AML-193 (cell line): ENCODE data around the gene ELOVL1.
"Not testable (repeated sequence)": the region's sequence is repeated elsewhere in the genome, so short reads cannot be mapped to it uniquely, and the experiment has no call there.

Experiments
- DNase-seq, 2 experiments: peaks; one replicate each; lab custom pipeline; 2025; lab: John Stamatoyannopoulos, UW

The ELOVL1 gene

DNA sequence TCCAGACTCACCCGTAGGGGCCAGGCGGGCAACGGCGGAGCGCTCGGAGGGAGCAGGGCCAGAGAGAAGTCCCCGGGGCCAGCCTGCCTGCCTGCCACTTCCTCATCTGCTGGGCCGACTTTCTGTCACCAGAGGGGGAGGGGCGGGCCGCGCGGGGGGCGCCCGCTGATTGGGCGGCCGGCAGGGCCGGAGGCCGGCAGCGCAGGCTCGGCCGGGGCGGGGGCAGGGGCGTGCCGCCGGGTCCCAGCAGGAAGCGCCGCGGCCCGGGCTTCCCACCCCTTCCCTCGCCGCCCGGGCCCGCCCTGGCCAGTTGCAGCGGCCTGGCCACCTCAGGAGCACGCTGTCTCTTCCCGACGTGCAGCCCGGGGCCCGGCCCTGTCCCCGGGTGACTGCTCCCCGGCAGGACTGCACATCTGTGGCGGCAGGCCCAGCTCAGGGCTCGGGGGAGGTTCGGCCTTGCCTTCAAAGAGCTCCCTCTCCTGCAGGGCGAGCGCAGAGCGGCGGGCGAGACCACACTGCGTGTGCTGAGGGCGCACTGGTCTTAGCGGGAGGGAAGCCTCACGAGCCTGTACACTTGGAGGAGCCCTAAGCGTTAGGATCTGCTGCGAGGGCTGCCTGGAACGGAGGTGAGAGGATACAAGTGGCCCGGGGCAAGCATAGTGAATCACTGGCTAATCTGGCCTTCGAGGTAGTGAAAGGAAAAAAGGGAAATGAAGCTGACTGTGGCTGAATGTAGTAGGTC lies at the start of gene ELOVL1:
Gene ELOVL1 (minus strand): TSS at position 108 of the 742 bp plus-strand sequence. CDS start 2,402 bp downstream, outside the sequence.
- peak; percentile 85 to 87 for DNase-seq

DNA sequence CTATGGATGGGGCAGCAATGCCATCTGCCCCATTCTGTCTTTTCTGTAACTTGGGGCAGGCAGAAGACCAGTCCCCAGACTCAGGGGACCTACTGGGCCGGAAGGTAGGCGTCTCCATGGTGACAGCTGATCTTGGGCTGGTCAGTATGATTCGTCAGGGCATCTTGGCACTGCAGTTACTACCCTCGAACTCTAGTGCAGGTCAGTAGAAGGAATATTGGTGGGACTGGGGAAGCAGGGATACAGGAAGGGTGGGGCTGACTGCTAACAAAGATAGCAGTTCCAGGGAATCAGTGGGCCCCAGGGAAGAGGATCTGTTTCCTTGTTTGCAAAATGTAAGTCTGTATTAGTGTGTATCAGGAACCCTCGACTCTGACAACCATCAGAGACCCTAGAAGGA lies 48.1 kb upstream of the ELOVL1 start:
- no peak for DNase-seq

DNA sequence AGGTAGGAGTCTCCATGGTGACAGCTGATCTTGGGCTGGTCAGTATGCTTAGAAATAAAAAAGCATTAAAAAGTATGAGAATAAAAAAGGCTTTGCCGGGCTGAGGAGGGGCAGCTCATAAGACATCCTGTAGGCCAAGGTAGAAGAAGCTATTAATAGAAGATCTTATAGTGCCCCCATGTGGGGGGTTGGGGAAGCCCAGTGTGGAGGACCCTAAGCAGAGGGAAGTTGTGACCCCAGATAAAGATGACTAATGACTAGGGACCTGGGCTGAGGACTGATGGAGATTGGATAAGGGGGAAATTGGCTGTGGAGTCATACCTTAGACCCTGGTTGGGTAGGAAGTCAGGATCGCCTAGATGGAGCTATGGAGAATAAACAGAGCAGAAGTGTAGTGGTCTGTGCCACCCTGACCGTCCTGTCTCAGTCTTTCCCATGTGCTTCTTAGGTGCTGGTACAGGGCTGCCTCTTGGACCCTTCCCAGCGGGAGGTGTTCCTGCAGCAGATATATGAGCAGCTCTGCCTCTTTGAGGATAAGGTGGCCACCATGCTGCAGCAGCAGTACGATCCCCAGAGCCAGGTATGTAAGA lies 46.9 kb upstream of the ELOVL1 start:
- peak; percentile 53 to 66 for DNase-seq

DNA sequence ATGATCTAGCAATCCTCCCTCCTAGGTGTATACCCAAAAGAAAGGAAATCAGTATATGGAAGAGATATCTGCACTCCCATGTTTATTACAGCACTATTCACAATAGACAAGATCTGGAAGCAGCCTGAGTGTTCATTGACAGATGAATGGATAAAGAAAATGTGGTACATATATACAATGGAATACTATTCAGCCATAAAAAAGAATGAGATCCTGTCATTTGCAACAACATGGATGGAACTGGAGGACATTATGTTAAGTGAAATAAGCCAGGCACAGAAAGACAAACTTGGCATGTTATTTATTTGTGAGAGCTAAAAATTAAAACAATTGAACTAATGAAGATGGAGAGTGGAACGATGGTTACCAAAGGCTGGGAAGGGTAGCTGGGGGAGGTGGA lies 45.6 kb upstream of the ELOVL1 start:
- DNase-seq: not testable (repeated sequence)

DNA sequence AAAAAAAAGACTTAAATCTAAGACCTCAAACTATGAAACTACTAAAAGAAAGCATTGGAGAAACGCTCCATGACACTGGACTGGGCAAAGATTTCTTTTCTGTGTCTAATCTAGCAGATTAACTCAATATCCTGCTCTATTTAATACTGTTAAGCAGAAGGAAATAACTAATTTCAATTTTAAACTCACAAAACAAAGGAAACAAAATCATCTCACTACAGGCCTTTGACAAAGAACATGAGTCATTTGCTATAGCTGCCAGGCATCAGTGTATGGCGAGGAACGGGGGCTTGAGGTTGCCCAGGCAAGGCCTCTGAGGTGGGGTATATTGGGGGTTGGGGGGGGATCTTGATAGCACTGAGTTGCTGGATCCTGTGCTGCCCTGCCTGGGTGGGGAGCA lies 42.8 kb upstream of the ELOVL1 start:
- no peak for DNase-seq

DNA sequence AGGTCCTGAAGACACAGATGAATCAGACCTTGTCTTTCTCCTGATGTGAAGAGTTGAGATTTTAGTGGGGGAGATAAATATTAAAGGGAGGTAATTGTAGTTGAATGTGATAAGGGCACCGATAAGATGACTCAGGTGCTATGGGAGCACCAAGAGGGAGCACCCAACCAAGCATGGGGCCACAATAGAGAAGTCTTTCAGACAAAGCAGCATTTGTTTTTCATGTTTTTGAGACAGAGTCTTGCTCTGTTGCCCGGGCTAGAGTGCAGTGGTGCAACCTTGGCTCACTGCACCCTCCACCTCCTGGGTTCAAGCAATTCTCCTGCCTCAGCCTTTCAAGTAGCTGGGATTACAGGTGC lies 38.0 kb upstream of the ELOVL1 start:
- no peak for DNase-seq

DNA sequence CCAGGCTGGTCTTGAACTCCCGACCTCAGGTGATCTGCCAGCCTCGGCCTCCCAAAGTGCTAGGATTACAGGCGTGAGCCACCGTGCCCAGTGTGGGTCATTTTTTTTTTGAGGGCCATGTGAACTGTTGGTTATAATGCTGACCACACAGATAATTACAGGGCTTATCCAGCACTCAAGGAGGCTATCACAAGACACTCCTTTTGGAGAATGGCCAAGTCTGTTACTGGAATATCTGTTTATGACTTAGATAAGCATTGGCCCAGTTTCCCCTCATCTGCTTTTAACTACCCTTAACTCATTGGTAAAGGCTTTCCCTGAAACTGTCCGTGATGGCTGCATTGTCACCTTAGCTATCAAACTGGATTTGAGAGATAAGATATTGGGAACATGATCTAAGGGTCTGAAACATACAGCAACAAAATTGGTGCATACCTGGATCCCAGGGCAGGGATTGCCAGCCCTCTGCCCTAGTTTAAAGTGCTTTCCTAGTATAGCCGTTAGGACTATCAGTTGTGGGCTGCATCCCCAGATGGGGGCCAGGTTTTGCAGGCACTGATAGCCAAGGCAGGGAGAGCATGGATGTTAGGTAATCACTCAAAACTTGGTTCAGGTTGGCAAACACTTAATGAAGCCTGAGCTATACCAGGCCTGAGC lies 37.5 kb upstream of the ELOVL1 start:
- no peak for DNase-seq

DNA sequence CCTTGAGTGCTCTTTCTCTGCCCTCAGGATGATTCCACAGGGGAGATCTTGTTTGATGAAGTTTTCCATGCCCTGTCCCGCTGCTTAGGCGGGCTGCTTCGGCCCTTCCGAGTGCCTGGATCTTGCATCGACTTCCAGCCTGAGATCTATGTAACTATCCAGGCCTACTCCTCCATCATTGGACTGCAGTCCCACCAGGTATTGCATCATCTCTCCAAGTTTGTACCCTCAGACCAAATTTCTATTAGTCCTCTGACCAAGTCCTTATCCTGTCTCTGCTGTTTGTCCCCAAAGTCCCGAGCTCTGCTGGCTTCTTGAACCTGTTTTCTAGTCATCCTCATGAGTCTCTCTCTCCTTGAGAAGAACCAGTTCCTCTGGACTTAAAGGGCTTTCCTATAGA lies 36.5 kb upstream of the ELOVL1 start:
- DNase-seq: no peak

DNA sequence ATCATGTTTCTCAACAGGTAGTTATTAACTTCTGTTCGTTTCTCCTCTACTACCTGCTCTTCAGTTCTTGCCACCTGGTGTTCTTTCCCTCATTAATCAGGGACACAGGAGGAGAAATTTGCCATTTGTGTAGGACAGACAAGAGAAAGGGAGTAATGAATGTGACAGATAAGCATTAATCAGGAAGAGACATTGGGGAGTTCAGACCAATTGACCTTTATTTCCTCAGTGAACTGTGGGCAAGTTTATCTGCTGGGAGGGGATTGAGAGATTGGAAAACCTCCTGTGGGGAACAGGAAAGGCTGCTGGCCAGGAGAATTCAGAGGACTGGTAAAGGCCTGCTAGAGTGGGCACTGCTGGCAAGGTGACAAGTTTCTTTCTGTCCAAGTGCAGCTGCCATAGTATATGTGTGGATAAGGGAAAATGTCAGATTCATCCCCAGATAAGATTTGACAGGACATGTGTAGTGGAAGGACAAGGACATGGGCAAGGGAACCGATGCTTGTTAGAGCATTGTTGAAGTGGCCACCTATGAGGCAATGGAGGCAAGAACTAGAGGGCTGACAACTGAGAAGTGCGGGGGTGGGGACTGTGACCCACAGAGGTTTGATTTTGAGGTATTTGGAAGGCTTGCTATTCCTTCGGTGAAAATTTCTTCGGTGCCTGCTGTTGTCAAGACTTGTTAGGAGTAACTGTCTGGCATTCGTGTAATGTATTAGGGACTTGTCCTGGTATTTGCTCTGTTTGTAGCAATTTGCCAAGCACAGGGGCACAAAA lies 34.5 kb upstream of the ELOVL1 start:
- DNase-seq: no peak

DNA sequence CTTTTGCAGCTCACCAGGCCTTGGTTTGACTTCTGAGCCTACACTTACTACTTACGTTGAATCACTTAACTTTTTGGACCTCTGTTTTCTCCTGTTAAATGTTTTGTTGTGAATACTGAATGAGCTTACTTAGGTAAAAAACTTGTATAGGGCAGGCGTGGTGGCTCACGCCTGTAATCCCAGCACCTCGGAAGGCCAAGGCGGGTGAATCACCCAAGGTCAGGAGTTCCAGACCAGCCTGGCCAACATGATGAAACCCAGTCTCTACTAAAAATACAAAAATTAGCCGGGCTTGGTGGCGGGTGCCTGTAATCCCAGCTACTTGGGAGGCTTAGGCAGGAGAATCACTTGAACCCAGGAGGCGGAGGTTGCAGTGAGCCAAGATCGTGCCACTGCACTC lies 32.6 kb upstream of the ELOVL1 start:
- not testable (repeated sequence) for DNase-seq

DNA sequence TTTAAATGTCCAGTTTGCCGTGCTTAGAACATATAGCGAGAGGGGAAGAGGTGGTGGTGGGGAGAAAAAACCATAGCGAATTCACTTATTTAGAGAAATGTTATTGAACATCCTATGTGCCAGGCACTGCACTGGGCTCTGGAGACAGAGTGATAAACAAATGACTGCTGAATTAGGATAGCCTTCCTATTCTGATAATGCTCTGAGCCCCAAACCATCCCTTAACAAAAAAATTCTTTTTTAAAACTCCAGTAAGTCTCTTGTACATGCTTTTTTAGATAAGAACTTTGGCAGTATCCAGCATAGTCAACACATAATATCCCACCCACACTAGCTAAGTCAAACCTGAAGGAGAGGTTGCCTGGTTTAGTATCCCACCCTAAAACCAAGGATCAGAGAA lies 30.4 kb upstream of the ELOVL1 start:
- DNase-seq: no peak

DNA sequence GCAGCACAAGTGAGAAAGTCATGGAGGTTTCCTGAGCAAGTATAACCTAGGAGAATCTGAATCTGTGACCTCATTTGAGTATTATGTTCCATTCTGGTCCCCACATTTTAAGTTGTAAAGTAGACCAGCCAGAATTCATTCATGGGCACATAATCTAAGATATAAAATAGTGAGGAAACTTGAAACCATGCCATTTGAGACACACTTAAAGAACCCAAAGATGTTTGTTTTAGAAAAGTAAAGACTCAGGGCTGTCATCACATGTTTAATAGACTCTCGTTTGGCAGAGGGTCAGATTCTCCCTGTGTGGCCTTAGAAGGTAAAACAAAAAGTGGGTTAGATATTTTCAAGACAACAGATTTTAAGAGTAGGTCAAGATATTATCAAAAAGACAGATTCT lies 28.2 kb upstream of the ELOVL1 start:
- DNase-seq: no peak

DNA sequence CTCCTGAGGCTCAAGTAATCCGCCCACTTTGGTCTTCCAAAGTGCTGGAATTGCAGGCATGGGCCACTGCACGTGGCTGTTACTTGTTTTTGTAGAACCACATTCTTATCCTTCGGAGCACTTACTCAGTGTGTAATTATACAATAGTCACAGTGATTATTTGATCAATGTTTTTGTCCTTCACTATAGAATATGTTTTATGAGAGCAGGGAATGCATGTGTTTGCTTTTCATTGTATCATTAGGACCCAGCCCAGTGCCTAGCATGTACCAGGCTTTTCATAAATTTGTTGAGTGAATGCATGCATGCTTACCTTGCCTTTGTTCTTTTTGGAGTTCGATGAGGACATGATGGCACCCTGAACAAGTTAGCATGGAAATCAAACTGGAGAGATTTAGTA lies 27.7 kb upstream of the ELOVL1 start:
- DNase-seq: no peak

DNA sequence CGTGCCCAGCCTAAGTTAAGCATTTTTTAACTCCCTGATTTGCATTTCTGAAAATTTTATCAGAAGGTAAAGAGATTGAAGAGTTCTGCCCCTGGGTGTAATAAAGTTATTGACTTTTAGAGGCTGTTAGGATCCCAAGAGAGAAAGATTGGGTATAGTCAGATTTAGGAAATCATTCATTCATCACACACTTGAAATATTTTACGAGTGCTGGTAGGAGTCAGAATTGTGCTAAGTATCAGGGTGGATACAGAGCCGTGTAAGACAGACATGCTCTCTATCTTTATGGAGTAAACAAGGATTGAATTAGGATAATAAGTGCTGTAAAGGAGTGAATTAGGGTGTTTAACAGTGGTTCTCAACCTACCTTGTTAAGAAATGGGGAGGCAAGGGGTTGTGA lies 24.9 kb upstream of the ELOVL1 start:
- no peak for DNase-seq

DNA sequence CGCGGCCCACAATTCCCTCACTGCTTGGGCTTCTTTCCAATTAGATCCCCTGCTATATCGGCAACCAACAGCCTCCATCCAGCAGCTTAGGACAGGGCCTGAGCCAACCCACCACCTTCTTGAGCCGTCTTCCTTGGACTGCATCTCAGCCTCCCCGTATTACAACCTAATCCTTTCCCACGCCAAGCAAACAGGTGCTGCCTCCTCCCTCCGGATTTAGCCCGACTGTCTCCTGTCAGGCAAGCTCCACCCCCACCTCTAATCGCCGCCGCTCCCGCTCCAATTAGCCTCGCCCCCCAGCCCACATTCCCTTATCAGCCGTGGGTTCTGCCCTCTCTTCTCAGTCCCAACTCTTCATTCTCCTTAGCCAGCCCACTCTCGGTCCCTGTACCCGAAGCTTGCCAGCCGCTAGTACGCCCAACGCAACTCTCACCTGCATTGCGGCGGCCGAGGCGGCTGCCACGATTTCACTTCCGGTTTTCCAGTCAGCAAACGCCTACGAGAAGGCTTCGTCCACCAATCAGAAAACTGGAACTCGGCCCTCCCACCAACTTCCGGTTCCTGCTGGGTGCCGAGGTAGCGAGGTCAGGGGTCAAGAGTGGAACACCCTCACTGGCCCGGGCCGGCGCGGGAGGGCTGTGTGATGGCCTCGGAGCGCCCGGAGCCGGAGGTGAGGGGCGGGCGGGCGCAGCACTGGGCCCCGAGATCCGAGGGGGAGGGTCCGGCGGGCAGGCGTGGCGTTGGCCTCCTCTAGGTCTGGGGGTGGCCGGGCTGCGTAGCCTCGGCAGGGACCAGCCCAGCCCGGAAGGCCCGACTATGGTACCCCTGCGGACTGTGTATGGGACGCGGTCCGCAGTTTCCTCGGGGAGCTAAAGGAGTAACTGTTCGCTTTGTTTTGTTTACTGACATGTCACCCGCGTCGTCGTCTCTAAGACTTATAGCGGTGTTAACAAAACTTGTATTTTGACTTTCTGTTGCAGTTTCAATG lies 21.8 kb upstream of the ELOVL1 start, which contains the start of the genes MED8 and SZT2:
Gene MED8 (minus strand): TSS at position 475 of the 988 bp plus-strand sequence. CDS start 36 bp downstream, at position 439.
Gene SZT2 (plus strand): TSS at position 574 of the 988 bp plus-strand sequence. CDS start 70 bp downstream, at position 644.
- DNase-seq: peak; percentile 90

DNA sequence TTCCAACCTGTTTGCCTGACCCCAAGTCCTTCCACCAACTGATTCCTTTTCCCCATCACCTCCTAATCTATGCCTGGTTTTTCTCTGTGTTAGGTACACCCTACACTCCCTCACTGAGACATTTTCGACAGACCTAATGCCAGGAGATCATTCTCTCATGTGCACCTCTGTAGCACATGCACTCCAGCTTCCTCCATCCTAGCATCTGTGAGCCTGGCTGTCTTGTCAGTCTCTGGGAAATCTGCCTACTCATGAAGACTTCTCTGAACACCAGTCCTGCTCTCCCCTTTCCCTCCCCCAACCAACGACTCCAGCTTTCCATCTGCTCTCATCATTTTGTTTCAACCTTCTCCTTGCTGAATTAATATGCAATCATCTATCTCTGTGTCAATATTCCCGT lies 20.8 kb upstream of the ELOVL1 start:
- DNase-seq: no peak

DNA sequence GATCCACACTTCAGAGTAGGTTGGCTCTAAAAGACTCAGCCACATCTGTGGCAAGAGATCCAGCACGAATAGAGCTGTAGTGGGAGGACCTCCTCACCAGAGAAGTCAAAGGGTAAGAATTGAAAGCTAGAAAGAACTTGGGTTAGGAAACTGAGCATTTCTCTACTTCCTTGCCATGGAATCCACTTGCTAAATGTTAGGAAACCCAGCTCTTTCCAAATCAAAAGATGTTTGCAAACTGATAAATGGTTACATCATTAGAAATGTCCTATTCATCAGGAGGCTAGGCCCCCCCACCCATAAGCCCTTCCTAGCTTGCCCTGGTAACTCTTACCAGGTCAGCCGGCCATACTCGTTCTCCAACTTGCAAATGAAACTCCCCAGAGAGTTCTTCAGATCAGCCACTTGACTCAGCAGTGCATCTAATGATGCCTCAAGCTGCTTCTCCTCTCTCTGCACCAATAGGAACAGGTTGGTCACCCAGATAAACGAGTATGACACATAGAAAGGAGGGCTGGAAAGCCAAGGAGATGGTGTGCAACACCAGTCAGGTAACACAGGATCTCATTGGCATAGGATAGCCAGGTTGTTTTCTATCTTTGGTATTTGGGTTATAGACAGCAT lies 20.3 kb upstream of the ELOVL1 start:
- no peak for DNase-seq

DNA sequence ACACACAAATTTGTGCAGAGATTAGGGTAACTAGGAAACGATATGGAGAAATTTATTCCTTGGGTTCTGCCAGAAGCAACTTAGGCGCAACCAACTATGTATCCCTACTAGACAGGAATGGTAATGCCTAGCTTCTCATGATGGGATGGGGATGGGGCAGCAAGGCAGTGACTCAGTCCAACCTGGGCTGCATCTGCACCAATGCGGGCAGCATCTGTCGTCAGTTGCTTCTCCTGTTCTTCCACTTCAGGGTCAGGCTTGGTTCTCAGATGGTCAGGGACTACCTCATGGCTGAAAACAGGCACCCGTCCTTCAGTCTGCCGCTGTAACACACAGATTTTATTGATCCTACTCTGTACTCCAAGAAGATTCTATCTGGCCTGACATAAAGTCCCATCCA lies 18.9 kb upstream of the ELOVL1 start:
- DNase-seq: no peak

DNA sequence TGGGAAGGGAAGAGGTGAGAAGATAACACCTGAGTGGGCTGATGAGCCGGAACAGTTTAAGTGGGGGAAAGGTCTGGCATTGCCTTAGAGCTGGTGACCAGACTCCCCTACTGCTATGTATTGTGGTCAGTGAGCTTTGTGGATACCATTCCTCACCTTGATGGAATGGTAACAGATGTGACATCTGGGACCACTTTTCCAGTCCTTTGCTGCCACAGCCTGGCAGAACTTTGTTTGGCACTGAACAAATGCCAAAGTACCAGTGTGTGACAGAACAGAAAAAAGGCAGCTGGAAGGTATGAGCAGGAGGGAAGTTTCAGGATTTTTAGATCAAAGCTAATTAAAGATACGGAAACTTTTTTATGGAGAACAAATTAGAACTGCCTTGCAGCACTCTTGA lies 15.6 kb upstream of the ELOVL1 start:
- DNase-seq: no peak

DNA sequence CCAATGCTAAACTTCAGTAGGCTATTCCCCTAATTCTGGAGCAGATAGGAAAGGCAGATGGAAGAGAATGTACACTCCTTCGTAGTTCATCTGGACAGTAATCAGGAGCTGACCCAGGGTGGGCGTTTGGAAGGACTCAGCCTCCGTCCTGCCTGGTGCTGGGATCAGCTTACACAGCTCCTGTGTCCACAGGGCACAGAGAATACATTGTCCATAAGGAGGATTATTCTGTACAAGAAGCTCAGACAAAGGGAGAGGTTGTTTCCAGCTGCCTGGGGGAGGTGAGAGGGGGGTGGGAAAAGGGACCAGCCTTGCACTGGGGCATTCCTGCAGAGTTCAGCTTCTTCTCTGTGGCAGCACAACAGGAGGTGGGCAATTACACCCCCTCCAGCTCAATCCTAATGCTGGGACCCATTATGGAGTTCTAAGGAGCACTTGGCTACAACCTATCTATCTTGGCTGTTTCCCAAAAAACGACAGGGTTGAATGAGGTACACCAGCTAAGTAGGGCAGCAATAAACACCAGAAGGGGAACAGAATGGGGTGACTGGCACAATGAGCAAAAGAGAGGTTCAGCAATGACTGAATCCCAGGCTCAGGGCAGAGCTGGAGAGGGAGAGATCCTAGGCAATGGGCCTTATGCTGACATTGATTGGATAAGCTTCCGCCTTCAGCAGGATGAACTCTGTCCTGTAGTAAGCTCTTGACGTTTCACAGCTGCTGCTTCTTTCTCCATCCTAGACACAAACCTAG lies 14.4 kb upstream of the ELOVL1 start:
- DNase-seq: no peak
